Islet precursor cell (in vitro differentiated cells): ENCODE data around the gene FOXD2.

Experiments used
- DNase-seq: peaks from one replicate; pipeline ENCODE4 v3.0.0-alpha.2; 2018

FOXD2 gene

DNA sequence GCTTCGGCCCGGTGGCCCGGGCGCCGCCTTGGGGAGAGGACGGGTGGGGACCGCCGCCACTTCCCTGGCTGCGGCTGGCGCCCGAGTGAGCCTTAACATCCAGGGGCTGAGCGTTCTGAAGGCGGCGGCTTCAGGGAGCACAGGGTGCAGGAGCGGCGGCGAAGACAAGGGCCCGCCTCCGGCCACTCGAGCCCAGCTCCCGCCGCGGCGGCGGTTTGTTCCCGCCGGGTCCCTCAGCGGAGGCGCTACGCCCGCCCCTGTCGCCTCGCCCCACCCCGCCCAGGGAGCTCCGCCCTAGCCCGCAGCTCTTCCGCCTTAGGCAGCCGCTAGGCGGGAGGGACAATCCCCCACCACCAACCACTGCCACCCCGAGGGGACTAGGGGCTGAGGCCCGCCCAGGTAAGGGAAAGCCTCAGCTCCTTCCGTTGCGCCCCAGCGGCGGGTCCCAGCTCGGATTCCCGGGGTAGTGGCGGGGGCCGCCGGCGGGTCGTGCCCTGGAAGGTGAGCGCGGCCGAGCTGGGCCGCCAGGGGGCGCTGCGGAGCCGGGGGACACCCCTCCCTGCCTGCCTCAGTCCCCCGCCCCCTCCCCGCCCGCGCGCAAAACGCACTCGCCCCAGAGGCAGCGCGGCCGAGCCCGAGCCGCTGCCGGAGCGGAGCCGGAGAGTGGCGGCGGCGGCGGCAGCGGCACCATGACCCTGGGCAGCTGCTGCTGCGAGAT is at the start of gene FOXD2:
Gene FOXD2 (plus strand): TSS at position 598 of the 718 bp plus-strand sequence. CDS start 92 bp downstream, at position 690.
- DNase-seq: peak; percentile 90

DNA sequence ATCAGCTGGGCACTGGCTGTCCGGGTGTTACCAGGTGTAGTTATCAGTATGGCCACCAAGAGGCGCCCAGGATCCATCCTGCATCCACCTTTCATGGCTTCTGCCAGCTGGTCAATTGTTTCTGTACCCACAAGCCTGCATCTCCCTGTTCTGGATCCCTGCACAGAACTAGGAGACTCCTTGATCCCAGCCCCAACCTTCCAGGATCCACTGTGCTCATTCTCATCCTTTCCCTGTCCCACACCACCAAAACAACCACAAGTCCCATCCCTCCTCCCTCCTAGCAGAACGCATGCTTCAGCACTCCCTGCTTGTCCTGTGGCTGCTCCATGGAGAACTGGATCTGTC is 49.0 kb upstream of the FOXD2 start:
- DNase-seq: peak; percentile 87

DNA sequence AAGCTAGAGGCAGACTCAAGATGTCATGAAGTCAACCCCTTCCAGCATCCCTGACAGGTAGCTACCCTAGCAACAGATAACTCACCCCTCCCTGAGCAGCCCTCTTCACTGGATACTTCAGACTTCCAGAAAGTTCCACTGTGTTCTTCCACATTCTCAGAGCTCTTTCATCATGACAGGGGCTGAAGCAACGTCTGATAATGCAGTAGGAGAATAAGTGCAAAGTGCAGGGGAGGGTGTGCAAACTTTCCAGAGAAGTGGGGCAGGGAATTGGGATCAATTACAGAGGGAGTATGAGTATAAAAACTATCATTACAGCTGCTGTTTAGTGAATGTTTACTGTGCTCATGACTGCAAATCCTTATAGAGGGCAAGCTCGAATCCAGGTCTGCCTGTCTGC is 48.1 kb upstream of the FOXD2 start:
- no peak for DNase-seq

DNA sequence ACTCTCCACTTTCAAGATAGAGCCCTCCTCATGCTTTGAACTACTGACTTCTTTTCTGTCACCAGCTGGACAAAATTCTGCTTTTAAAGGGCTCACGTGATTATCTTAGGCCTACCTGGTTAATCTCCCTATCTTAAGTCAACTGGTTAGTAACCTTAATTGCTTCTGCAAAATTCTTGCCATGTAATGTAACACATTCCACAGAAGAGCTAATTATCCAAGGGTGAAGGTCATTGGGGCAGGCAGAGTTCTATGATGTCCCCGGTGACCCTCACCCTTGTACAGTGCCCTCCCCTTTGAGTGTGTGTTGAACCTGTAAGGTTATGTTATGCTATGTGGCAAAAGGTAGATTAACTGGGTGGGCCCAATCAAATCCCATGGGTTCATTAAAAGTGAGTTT is 47.0 kb upstream of the FOXD2 start:
- no peak for DNase-seq

- DNase-seq: peak; percentile 42
Measured at GRCh38 chr1:47393141-47393540, 44.7 kb upstream of the FOXD2 start.

GRCh38 chr1:47395433-47395832 is 42.4 kb upstream of the FOXD2 start:
- no peak for DNase-seq

- no peak for DNase-seq
Measured at GRCh38 chr1:47396671-47397196, 41.1 kb upstream of the FOXD2 start.

DNA sequence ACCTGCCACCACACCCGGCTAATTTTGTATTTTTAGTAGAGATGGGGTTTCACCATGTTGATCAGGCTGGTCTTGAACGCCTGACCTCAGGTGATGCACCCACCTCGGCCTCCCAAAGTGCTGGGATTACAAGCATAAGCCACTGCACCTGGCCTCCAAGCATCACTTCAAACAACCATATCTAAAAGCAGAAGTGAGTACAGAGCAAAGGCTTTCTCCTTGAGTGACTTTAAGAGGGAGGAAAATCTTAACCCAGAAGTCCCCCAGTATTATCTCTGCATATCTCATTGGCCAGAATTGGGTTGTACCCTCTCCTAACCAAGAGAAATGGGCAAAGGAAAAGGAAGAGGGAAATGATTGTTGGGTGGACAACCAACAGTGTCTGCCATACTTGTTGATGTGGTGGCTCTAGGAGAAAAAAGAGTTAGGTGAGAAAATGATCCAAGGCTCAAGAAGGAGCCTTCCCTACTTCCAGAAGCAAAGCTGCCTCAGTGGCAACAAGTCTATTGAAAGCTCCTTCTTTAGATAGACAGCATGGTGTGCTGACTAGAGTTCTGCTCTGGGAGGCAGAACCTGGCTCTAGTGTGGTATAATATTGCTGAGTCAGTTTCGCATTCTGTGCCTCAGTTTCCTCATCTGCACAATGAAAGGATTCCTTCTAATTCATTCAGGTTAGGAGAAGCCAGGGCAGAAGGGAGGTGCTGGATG is 38.6 kb upstream of the FOXD2 start:
- peak; percentile 7 for DNase-seq

DNA sequence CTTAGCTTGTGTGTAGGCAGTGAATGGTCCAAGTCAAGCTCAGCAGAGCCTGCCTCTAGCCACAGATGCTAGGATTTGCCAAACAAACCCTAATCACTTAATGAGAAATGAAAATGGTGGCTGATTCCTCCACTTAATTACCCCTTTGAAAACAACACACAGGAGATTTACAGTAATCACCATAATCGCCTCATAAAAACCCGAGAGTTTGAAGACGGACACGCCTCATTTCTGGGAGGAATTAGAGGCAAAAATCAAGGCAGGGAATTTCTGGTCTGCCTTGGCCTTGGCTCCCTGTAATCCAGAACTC is 38.0 kb upstream of the FOXD2 start:
- peak; percentile 45 for DNase-seq

DNA sequence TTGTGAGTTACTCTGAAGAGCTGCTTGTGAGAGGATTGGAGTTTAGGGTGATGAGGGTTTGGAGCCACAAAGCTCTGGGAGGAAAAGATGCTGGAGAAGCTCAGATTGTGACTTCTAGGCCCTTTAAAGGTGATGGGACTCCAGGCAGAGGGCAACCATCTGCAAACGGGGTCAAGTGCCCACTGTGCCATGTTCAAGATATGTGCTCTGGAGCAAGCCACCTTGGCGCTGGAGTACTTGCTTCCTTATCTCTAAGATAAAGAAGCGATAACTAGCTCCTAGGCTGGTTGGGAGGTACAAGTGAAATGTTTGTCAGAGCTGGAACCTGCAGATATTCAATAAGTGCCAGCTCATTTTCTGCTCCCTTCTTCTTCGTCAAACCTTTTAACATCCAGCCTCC is 36.1 kb upstream of the FOXD2 start:
- DNase-seq: no peak

DNA sequence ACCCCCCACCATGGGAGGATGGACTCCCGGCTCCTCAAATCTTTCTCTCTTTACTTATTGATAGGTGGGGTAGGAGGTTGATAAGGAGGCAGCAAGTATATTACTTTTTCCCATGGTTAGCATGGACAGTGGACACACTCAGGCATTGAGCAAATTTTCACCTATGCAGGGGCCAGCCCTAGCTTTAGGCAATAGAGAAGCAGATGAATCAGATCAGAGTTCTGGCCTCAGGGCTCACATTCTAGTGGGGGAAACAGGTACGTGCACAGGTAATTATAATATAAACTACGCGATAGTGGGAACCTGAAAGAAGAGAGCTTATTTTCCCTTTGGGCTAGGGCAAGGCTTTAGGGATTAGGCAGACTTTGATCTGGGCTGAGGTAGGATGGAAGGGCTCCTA is 35.3 kb upstream of the FOXD2 start:
- DNase-seq: no peak

GRCh38 chr1:47403321-47403910 is 34.4 kb upstream of the FOXD2 start:
- no peak for DNase-seq

GRCh38 chr1:47405697-47406096 is 32.1 kb upstream of the FOXD2 start:
- DNase-seq: no peak

DNA sequence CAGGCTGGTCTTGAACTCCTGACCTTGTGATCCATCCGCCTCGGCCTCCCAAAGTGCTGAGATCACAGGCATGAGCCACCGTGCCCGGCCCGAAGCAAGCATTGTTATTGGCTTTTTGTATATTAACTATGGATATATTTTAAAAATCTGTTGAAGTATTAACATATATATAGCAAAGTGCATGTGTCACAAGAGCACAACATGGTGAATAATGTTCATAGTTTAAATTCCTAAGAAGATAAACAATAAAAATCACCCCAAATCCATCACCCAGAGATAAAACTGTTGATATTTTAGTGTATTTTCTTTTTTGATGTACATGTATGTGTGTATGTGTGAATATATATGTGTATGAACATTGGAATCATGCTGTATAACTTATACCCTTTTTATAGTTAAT is 30.9 kb upstream of the FOXD2 start:
- DNase-seq: no peak

- DNase-seq: no peak
Measured at GRCh38 chr1:47407481-47407880, 30.4 kb upstream of the FOXD2 start.

- peak; percentile 98 for DNase-seq
Measured at GRCh38 chr1:47409311-47410067, 28.4 kb upstream of the FOXD2 start.

DNA sequence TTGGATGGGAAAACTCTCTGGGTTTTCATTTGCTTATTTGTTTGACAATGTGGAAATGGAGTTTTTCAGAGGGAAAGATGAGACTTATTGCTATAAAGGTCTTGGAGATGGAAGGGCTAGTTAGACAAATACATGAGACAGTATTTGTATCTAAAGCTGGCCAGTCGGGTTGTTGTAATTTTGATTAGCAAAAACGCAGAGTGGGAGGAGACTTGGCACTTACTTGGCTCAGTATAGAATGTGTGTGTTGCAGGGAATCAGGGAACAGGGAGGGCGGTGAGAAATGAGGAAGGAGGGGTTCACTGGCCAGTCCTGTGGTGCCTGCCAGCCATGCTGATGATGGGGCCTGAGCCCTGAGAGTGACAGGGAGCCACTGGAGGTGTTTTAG is 27.8 kb upstream of the FOXD2 start:
- no peak for DNase-seq

- DNase-seq: peak; percentile 79
Measured at GRCh38 chr1:47411436-47411835, 26.4 kb upstream of the FOXD2 start.

- DNase-seq: peak; percentile 78
Measured at GRCh38 chr1:47412437-47412836, 25.4 kb upstream of the FOXD2 start.

DNA sequence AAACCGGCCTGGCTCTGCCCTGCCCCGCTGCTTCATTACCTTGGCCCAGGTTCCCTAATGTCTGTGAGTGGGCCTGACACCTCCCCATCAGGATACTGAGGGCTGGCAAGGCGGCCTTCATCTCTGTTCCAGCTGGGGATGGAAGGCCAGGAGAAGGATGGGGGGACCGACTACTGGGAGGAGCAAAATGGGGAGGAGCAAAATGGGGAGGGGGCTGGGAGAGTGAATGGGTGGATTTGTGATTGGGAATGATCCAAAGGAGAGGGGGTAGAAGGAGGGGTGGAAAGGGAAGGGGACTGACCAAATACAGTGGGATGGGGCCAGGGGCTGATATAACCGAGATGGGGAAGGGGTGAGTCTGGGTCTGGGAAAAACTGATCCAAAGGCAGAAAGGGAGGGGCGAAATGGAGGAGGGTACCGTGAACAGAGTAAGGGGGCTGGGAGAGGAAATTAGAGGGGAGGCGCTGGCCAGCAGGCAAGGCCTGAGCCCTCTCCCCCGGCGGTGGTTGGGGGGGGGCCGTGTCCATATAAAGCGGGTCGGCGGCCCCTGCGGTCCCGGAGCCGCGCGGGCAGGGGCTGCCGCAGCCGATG is 22.0 kb upstream of the FOXD2 start, which contains the start of gene FOXE3:
Gene FOXE3 (plus strand): TSS at position 558 of the 591 bp plus-strand sequence. CDS start 31 bp downstream, at position 589.
- no peak for DNase-seq

GRCh38 chr1:47416319-47417169 is 21.3 kb upstream of the FOXD2 start:
- DNase-seq: no peak
